HG02885 (cell line): ENCODE results near the gene UCMA.
"Not testable (repeated sequence)": the region's sequence is repeated elsewhere in the genome, so short reads cannot be mapped to it uniquely, and the experiment has no call there.

Experiments used
- ATAC-seq: cut with Tn5 transposase; IDR thresholded peaks from one replicate; pipeline ENCODE4 v1.9.1; 2021; ENCODE audit warnings: mild to moderate bottlenecking; ENCODE audit not compliant: unreplicated experiment, poor library complexity

UCMA gene

GRCh38 chr10:13236638-13237037, 2.5 kb upstream of the UCMA start:
- no peak for ATAC-seq

- ATAC-seq, result not testable (repeated sequence)
Measured at GRCh38 chr10:13234736-13235135, 562 bp upstream of the UCMA start.

- ATAC-seq, result no peak
Measured at GRCh38 chr10:13233358-13233757, 816 bp downstream of the UCMA start.

GRCh38 chr10:13231808-13232207, 2.4 kb downstream of the UCMA start:
- no peak for ATAC-seq

- no peak for ATAC-seq
Measured at GRCh38 chr10:13231190-13231589, 3.0 kb downstream of the UCMA start.

- ATAC-seq, result no peak
Measured at GRCh38 chr10:13227031-13227430, 7.1 kb downstream of the UCMA start.

GRCh38 chr10:13225601-13226000, 8.6 kb downstream of the UCMA start:
- ATAC-seq, result no peak

GRCh38 chr10:13224210-13224995, 9.8 kb downstream of the UCMA start:
- no peak for ATAC-seq

- ATAC-seq, result no peak
Measured at GRCh38 chr10:13223241-13223640, 10.9 kb downstream of the UCMA start.

- ATAC-seq, result no peak
Measured at GRCh38 chr10:13222566-13222965, 11.6 kb downstream of the UCMA start.

GRCh38 chr10:13222151-13222550, 12.0 kb downstream of the UCMA start:
- ATAC-seq, result no peak

- ATAC-seq, result no peak
Measured at GRCh38 chr10:13221572-13221971, 12.6 kb downstream of the UCMA start.

- ATAC-seq, result no peak
Measured at GRCh38 chr10:13219685-13220670, 14.2 kb downstream of the UCMA start.

GRCh38 chr10:13218878-13219277, 15.3 kb downstream of the UCMA start:
- no peak for ATAC-seq

GRCh38 chr10:13213163-13213562, 21.0 kb downstream of the UCMA start:
- no peak for ATAC-seq

- ATAC-seq, result no peak
Measured at GRCh38 chr10:13206546-13207443, 27.4 kb downstream of the UCMA start.

- ATAC-seq, result no peak
Measured at GRCh38 chr10:13206091-13206490, 28.1 kb downstream of the UCMA start.

- ATAC-seq, result no peak
Measured at GRCh38 chr10:13201132-13201531, 33.0 kb downstream of the UCMA start.

- no peak for ATAC-seq
Measured at GRCh38 chr10:13195016-13195415, 39.2 kb downstream of the UCMA start.

- no peak for ATAC-seq
Measured at GRCh38 chr10:13193637-13194036, 40.5 kb downstream of the UCMA start.
